ENCODE measurements around the gene SH3GL1.

GRCh38 chr19:4376991-4377781 is 23.2 kb downstream of the SH3GL1 start:
- TF ChIP-seq CTCF (IDR thresholded peaks at IDR 0.05) (no peak), POLR2A (IDR thresholded peaks at IDR 0.05) (no peak)
